GM18505 (cell line): ENCODE data around the gene KRT3.
"Not testable (repeated sequence)": the region's sequence is repeated elsewhere in the genome, so short reads cannot be mapped to it uniquely, and the experiment has no call there.

ENCODE experiments used
- ATAC-seq: cut with Tn5 transposase; IDR thresholded peaks from one replicate; pipeline ENCODE4 v1.9.1; 2021; ENCODE audit not compliant: unreplicated experiment
- POLR2A ChIP-seq: IDR thresholded peaks from 4 replicates; pipeline ENCODE4 v1.6.1; 2011; ENCODE audit warnings: borderline replicate concordance; ENCODE audit not compliant: insufficient read depth, insufficient read length; ENCODE audit errors: extremely low read depth

The KRT3 gene

DNA sequence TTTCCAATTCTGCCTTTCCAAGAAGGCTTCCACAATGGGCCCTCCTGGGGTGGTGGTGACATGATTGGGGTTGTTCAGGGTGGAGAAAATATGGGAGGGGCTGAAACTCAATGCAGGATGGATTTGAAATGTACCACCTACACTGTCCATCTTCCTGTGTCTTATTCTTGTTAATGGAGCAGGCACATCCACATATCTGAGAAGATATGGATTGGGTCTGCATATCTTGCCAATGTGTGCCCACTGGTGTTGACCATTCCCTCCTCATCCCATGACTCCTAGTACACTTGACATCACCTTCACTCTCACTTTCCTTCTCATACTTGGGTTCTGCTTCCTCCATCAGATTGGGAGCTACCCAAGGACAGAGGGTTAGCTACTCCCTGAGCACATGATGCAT, 26.0 kb downstream of the KRT3 start:
- no peak for TF ChIP-seq POLR2A
- no peak for ATAC-seq

DNA sequence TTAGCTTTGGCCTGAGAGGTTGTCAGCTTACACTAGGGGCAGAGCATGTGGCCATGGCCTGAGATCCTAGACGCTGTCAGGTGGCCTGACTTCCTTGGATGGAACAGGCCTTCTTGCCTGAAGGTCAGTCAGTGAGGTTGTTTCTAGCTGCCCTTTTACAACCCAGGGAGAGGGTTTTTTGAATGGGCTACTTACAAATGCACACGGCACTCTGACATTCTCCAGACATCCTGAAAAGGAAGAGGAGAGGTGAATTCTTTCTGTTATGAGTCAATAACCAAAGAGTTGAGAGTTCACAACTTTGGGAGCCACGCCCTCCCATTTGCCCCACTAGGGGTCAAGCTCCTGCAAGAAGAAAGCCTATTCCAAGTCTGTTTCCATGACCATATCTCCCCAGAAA, 26.6 kb downstream of the KRT3 start:
- ATAC-seq: no peak
- no peak for TF ChIP-seq POLR2A

DNA sequence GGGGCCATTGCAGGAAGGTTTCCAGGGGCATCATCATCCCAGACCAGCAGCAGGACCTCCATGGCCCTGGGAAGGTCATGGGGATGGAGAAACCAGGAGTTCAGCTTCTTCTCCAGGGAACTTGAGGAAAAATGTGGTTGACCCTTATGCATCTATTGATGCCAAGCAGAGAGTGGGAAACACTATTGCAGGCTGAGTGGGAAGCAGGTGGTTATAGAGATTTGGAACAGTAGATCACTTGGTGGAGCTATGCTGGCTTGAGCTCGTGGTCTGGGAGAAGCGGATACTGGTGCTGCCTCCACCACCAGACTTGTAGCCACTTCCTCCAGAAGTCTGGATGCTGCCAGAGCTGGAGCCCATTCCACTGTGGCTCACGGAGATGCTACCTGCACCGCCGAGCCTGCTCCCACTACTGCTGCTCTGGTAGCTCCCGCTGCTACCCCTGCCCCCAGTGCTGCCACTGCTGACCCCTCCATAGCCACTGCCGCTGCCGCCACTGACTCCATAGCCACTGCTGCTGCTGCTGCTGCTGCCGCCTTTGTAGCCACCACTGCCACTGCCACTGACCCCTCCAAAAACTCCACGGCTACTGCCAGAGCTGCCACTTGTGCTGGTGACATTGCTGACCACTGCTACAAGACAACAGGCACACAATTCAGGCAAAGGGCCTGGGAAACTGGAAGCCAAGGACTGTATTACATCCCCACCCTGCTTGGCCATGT, 27.3 kb downstream of the KRT3 start:
- no peak for ATAC-seq
- TF ChIP-seq POLR2A: no peak

DNA sequence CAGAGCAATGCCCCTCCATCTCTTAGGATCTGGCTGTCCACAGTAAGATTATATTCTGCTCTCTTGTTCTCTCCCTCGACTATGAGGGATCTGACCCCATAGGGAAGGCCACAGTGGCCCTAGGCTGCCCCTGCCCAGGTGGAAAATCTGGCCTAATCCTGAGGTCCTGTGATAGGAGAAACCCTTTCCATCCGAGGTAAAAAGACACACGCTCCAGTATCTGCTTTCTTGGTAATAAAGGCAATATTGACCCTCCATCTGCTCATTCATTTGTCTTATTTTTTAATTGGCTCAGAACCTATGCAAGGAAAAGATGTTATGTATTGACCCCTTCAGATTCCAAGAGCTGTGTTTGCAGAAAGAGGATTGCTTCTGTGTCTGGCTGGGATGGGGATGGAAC, 28.5 kb downstream of the KRT3 start:
- TF ChIP-seq POLR2A: no peak
- no peak for ATAC-seq

GRCh38 chr12:52767020-52767379, 28.9 kb downstream of the KRT3 start:
- no peak for TF ChIP-seq POLR2A
- ATAC-seq: no peak

GRCh38 chr12:52766351-52767019, 29.4 kb downstream of the KRT3 start:
- no peak for ATAC-seq
- TF ChIP-seq POLR2A: no peak

GRCh38 chr12:52765702-52766101, 30.2 kb downstream of the KRT3 start:
- no peak for TF ChIP-seq POLR2A
- no peak for ATAC-seq

DNA sequence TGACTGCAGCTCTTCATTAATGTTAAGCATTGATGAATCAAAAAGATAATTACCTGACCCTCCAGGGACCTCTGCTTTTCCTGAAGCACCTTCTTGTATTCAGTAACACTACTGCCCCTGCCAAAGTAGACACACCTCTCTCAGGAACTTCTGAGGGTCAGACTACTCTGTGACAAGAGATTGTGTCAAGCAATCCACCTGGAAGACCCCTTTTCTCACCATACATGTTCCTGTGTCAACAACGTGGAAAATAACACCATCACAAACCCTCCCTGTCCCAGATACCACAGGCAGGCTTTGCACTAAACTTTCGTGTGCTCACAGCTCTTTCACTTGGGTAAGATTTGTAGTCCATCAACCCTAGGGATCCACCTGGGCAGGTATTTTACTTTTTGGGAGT, 31.9 kb downstream of the KRT3 start:
- ATAC-seq: no peak
- no peak for TF ChIP-seq POLR2A

- ATAC-seq: no peak
- TF ChIP-seq POLR2A: no peak
Measured at GRCh38 chr12:52763036-52763659, 32.8 kb downstream of the KRT3 start.

GRCh38 chr12:52761802-52762201, 34.1 kb downstream of the KRT3 start:
- ATAC-seq: no peak
- no peak for TF ChIP-seq POLR2A

- ATAC-seq: not testable (repeated sequence)
Measured at GRCh38 chr12:52761218-52761617, 34.7 kb downstream of the KRT3 start.

- TF ChIP-seq POLR2A: no peak
- no peak for ATAC-seq
Measured at GRCh38 chr12:52760623-52761022, 35.3 kb downstream of the KRT3 start.

DNA sequence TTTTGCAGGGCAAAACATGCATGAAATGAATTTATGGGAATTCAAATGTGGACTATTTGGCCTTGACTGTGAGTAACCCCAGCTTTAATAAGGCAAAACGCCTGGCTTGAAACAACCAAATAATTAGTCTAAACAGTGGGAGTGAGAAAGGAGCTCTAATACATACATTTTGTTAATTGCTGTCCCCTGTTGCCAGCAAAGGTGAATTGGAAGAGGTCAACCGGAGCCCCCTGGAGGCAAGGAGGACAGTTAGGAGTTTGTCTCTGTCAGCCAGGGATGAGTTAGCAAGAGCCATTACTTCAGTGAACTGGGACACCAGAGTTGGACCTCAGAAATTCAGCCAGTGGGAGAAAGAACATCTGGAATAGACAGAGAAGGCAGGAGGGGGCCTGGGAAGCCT, 36.2 kb downstream of the KRT3 start:
- no peak for ATAC-seq
- no peak for TF ChIP-seq POLR2A

GRCh38 chr12:52759218-52759617, 36.7 kb downstream of the KRT3 start:
- ATAC-seq: no peak

More at GRCh38 chr12:52759218-52759617, 36.7 kb downstream of the KRT3 start:
- no peak for TF ChIP-seq POLR2A
